HG02623 (cell line): ENCODE data around the gene ELMO1.

Source experiments
- ATAC-seq: cut with Tn5 transposase; IDR thresholded peaks from one replicate; pipeline ENCODE4 v1.9.1; 2021; ENCODE audit warnings: moderate library complexity; ENCODE audit not compliant: unreplicated experiment

Gene ELMO1

GRCh38 chr7:37109016-37109683, 339.5 kb downstream of the ELMO1 start:
- ATAC-seq: no peak

DNA sequence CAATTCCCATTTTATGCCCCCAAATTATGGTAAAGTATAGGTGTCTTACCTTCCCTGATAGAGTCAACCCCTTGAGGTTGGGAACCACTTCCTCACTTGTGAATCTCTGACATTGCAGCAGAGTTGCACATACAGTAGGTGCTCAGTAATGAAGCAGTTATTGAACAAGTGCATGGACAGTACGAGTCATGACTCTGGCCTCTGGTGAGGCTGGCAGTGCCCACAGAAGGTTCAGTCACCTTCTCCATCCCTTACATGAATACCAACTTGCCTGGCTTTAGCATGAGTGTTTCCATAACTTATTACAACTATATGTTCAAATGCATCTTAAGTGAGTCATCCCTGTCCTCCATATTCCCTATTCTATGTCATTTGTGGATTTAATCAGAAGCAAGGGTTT, 340.0 kb downstream of the ELMO1 start:
- no peak for ATAC-seq

DNA sequence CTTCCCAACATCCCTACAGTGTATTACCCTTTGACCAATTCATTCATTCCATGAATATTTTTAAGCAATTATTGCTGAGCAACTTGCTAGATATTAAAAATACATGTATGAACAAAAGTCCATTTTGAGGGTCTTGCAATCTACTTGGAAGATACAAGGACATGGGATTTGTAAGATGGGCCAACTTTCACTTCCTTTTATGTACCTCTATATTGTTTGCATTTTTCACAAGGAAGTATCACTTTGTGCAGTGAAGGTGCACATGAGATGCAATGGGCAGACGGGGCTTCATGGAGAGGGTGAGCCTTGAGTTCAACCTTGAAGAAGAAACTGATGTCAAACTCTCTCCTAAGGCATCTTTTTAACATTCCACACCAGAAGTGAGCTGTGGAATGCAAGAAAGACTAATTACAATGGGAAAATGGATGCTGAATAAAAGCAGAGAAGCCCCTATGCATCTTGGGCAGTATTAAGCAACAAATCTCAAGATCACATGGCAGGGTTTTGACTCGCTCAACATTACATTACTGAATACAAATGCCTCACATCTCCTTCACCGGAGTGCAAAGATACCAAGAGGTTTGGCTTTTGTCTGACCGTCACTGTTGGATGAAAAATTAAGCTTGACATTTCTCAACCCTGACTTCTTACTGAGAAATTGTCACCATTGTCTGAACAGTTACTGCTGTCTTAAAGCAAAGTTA, 341.5 kb downstream of the ELMO1 start:
- ATAC-seq: no peak

DNA sequence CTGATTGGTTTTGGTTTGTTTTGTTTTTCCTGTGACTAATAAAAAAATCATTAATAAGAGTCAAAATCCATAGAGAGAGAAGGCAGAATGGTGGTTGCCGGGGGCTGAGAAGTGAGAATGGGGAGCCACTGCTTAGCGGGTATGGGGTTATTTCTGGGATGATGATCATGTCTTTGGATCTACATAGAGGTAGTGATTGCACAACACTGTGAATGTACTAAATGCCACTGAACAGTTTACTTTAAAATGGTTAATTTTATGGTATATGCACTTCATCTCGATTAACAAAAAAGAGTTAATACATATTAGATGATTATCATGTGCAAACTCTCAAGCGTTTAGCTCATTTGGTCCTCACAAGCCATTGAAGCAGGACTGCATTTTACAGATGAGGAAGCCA, 342.9 kb downstream of the ELMO1 start:
- ATAC-seq: no peak

DNA sequence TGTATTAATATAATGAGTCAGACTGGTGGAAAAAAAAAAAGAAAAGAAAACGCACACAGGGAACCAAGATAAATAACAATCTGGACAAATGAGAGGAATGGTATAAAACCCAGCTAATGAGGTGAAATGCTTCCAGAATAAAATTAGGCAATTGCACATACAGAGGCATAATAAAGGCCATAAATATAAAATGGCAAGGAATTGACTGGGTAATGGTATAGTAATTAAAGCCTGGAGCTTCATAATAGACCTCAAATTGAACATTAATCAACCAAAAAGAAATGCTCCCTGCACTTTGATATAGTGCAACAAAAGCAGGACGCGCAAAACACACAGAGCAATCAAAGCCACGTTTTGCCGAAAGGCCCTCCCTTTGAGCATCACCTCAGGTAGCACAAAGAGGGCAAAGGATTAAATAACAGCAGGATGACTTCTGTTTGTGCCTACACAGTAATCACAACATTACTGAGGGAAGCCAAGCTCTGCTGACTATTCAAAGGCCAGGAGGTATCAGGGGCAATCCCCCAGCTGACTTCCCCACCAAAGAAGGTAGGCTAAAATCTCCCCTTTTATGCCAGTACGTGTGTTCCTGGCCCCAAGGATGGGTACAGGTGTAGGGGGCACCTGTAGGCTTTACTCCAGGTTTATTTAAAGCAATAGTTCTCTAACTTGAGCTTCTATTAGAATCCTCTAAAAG, 343.7 kb downstream of the ELMO1 start:
- no peak for ATAC-seq

DNA sequence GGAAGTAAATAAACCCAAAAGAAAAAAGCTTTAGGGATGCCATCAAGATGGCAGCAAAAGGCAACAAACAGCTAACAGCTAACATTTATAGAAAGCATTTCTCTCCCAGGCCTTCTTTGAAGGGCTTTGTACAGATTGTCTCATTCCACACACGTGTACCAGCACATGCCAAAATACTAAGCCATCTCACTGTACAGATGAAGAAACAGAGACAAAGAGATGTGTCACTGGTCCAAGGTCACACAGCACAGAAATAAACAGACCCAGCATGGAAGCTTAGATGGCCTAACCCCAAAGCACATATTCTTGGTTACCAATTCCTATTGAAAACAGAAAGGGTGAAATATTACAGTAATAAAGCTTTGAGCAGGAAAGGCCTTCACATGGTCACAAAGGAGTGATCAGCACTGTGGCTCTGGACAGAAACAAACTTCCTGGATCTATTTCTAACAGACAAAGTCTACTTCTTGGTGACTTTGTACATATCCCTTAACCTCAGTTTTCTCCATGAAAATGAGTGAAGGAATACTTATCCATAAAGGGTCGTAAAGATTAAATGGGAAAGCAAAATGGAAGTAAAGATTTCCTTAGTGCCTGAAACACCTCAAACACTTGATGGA, 346.0 kb downstream of the ELMO1 start:
- ATAC-seq: no peak

- ATAC-seq: no peak
Measured at GRCh38 chr7:37100735-37101331, 347.8 kb downstream of the ELMO1 start.

- ATAC-seq: no peak
Measured at GRCh38 chr7:37098762-37099161, 349.9 kb downstream of the ELMO1 start.

- no peak for ATAC-seq
Measured at GRCh38 chr7:37097983-37098382, 350.7 kb downstream of the ELMO1 start.

DNA sequence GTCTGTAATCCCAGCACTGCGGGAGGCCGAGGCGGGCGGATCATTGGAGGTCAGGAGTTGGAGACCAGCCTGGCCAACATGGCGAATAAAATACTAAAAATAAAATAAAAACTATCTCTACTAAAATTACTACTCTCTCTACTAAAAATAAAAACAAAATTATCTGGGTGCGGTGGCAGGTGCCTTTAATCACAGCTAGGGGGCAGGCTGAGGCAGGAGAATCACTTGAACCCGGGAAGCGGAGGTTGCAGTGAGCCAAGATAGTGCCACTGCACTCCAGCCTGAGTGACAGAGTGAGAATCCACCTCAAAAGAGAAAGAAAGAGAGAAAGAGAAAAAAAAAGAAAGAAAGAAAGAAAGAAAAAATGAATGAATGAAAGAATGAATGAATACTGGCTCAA, 351.4 kb downstream of the ELMO1 start:
- no peak for ATAC-seq

- no peak for ATAC-seq
Measured at GRCh38 chr7:37096341-37096740, 352.3 kb downstream of the ELMO1 start.

GRCh38 chr7:37095122-37095521, 353.5 kb downstream of the ELMO1 start:
- ATAC-seq: no peak

GRCh38 chr7:37093257-37093656, 355.4 kb downstream of the ELMO1 start:
- no peak for ATAC-seq

- no peak for ATAC-seq
Measured at GRCh38 chr7:37092548-37092947, 356.1 kb downstream of the ELMO1 start.

DNA sequence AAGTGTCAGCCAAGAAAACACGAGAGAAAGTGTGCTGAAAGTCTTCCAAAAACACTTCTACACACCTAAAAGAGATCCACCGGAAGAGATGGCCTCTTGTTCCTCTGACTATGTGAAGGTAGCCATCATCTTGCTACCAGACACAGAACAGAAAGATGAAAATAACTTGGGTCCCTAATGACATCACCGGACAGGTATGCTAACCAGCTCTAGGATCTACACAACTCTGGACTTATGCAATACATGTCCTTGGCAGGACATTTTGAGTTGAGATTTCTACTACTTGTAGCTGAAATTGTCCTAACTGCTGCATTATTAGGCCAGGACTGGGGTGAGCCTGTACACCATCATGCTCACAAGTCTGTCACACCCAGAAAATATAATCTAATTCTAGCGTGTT, 358.7 kb downstream of the ELMO1 start:
- no peak for ATAC-seq

DNA sequence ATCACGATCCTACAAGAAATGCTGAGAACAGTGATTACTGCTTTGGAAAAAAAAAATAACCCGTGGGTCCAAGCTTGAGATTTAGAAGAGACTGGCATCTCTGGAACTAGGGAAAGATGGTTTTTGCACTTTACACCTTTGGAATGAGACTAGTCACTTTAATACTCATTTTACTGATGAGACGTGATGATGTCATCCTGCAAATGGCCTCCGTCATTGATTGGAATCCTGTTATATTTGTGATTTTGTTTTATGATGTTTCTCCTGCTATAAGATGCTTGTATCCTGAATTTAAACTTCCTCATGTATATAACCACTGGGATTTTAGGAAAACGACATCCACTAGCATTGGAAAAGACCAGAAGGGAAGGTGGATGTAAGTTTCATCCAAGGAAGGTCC, 363.1 kb downstream of the ELMO1 start:
- ATAC-seq: no peak

DNA sequence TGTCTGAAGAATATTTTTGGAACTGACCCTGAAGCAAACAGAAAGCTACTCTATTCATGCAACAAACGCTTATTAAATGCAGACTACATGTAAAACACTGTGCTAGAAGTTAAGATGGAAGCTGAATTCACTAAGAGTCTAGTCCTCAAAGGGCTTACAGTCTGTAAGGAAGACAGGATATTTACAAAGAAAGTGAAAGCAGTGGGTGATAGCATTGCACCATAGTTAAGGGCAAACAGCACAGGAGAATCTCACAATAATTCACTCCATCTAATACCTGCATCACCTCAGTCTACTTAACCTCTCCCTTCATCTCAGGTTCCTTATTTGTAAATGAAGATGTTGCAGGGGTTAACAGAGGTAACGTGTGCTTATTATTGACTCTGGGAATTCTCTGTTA, 364.4 kb downstream of the ELMO1 start:
- ATAC-seq: no peak

- ATAC-seq: no peak
Measured at GRCh38 chr7:37083311-37084096, 365.2 kb downstream of the ELMO1 start.

DNA sequence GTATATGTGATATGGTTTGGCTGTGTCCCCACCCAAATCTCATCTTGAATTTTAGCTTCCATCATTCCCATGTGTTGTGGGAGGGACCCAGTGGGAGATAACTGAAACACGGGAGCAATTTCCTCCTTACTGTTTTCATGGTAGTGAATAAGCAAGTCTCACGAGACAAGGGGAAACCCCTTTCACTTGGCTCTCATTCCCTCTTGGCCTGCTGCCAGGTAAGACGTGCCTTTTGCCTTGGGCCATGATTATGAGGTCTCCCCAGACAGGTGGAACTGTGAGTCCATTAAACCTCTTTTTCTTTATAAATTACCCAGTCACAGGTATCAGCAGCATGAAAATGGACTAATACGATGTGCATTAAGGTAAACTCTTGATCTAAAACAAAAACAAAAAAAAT, 367.2 kb downstream of the ELMO1 start:
- no peak for ATAC-seq

- ATAC-seq: no peak
Measured at GRCh38 chr7:37079420-37079819, 369.2 kb downstream of the ELMO1 start.

GRCh38 chr7:37076668-37077067, 372.0 kb downstream of the ELMO1 start:
- ATAC-seq: no peak
